GM12873 (cell line): ENCODE data around the gene KCNQ5.

Experiments used
- TF ChIP-seq, protein P1 (sequence below): IDR thresholded peaks from 2 replicates; pipeline ENCODE4 v1.5.1; 2012; ENCODE audit warnings: low read depth, mild to moderate bottlenecking, moderate library complexity, low read length, control low read depth; ENCODE audit not compliant: insufficient read depth; ENCODE audit errors: missing control alignments

Gene KCNQ5

GRCh38 chr6:73058736-73059135, 436.9 kb downstream of the KCNQ5 start:
- TF ChIP-seq, protein P1, sequence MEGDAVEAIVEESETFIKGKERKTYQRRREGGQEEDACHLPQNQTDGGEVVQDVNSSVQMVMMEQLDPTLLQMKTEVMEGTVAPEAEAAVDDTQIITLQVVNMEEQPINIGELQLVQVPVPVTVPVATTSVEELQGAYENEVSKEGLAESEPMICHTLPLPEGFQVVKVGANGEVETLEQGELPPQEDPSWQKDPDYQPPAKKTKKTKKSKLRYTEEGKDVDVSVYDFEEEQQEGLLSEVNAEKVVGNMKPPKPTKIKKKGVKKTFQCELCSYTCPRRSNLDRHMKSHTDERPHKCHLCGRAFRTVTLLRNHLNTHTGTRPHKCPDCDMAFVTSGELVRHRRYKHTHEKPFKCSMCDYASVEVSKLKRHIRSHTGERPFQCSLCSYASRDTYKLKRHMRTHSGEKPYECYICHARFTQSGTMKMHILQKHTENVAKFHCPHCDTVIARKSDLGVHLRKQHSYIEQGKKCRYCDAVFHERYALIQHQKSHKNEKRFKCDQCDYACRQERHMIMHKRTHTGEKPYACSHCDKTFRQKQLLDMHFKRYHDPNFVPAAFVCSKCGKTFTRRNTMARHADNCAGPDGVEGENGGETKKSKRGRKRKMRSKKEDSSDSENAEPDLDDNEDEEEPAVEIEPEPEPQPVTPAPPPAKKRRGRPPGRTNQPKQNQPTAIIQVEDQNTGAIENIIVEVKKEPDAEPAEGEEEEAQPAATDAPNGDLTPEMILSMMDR: no peak

DNA sequence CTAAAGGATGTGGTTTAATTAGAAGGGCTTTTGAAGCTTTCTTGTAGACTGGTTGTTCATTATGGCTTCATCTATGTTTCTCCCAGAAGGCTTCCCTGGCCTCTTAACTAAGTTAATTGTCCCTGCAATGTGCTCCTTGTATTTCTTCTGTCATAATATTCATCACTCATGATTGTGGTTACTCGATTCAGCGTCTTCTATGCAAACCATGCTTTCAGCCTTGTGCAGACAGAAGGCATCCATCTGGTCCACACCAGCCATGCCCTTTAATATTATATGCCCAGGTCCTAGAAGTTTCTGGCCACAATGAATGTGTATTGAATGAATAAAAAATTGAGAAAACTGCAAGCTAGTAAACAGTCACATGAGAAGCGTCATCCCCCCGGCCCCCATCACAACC, 440.3 kb downstream of the KCNQ5 start:
- TF ChIP-seq, protein P1: no peak

DNA sequence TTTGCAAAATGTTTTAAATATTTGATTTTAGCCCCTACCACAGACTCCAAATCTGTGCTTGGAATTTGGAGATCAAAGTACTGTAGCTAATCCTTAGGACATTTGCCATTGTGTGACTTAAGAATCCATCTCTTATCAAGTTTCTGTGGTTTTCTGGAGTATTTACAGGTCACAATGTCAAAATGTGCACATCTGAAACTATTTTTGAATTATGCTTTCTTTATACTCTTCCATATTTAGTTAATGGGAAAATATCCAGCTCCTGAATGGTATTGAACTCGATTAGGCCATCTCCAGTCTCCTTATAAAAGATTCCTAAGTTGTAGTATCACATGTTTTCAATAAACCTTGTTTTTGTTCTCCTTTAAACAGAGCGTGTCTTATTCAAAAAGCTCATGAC, 441.0 kb downstream of the KCNQ5 start:
- TF ChIP-seq, protein P1: no peak

DNA sequence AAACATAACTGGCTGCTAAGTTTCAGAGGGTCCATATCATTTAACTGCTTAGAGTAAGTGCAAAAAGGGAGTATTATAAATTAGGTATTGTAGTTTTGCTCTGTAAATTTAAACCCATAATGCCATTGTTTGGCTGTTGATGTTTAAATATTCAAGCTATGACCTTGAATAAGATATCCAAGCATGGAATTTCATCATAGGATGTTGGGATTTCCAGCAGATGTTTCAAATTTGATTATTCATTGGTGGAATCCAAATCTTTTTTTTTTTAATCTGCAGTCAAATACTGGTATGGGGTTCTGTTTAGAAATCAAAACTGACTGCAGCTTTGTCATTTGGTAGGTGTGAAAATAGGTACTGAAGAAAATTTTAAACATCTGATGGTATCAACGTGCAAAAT, 442.4 kb downstream of the KCNQ5 start:
- TF ChIP-seq, protein P1: no peak

GRCh38 chr6:73073238-73073637, 451.4 kb downstream of the KCNQ5 start:
- TF ChIP-seq, protein P1: no peak

GRCh38 chr6:73074175-73074574, 452.3 kb downstream of the KCNQ5 start:
- TF ChIP-seq, protein P1: no peak

- TF ChIP-seq, protein P1: no peak
Observed at GRCh38 chr6:73076211-73076954, 454.5 kb downstream of the KCNQ5 start.
